Measurements from ENCODE around the gene IWS1. TPM values are rescaled to one million over a fixed set of nuclear protein-coding genes. Genes with fewer than 3 reads are reported as not detected.

The IWS1 gene
- 10 to 100 TPM in 3 of 4 donors, 1 to 10 TPM in 1; 8.5 to 47.4 (median 33.1) TPM for total RNA-seq

DNA sequence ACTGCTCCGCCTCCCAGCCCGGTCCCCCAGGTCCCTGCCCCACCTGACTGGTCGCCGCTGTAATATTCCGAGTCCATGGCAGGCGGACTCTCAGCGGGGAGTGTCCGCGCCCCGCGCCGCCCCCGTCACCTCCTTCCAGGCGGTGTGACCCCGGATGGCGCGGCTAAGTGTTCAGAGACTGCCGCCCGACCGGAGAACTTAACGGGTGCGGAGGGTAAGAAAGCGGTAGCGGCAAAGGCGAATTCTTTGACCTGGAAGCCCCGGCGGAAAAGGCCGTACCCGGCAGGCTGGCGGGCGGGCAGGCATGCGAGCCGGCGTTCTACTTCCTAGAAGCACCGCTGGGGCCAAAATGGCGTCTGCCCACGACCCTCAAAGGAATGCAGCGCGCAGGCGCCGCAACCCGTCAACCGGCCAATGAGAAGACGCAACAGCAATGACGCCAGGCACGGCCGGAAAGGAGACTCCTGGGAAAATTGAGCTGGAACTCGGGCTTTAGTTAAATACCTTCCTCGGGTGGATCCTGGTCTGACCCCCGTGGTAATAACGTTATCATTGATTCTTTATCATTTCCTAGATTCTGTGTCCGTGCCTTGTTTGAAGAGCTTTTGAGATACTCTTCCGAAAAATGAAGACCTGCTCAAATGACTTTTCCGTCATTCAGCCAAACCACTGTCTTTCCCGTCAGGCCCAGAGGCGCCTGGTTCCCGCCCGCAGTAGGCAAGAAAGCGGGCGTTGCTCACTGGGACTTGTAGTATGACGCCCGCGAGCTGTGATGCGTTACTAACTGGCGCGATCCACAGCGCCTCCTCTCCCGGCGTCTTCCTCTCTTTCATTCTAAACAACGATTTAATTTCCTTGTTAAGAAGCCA lies at the start of gene IWS1:
TSS of gene IWS1 (minus strand) at position 358 of the 869 bp plus-strand sequence. CDS start at position 77, 281 bp downstream.
- Histone ChIP-seq H3K9me3 (no peaks in the 10 kb centered on the region), H3K4me3 (peak within 1 kb of the TSS; percentile 80 to 85), H3K36me3 (no peaks in the 10 kb centered on the region), H3K27me3 (no peaks in the 10 kb centered on the region), H3K27ac (peak within 1 kb of the TSS; percentile 90 to 92), H3K4me1 (peaks cover 0 to 8% of the 10 kb centered on the region in 2 donors)
- DNase-seq, result peak; percentile 93 to 95
- intact Hi-C loops (cut with DNase I; ENCODE audit: low total_unique reads), result no loop called here
- TF ChIP-seq, protein P1, sequence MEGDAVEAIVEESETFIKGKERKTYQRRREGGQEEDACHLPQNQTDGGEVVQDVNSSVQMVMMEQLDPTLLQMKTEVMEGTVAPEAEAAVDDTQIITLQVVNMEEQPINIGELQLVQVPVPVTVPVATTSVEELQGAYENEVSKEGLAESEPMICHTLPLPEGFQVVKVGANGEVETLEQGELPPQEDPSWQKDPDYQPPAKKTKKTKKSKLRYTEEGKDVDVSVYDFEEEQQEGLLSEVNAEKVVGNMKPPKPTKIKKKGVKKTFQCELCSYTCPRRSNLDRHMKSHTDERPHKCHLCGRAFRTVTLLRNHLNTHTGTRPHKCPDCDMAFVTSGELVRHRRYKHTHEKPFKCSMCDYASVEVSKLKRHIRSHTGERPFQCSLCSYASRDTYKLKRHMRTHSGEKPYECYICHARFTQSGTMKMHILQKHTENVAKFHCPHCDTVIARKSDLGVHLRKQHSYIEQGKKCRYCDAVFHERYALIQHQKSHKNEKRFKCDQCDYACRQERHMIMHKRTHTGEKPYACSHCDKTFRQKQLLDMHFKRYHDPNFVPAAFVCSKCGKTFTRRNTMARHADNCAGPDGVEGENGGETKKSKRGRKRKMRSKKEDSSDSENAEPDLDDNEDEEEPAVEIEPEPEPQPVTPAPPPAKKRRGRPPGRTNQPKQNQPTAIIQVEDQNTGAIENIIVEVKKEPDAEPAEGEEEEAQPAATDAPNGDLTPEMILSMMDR (IDR thresholded peaks at IDR 0.05), result peak; percentile 18 to 66 (median 33)
- peak; percentile 46 to 75 for TF ChIP-seq POLR2A (IDR thresholded peaks at IDR 0.05)

GRCh38 chr2:127575941-127576432 lies 49.7 kb upstream of the IWS1 start:
- Histone ChIP-seq H3K27ac (no peak overlapping the region), H3K36me3 (no peaks in the 10 kb centered on the region), H3K4me1 (no peaks in the 10 kb centered on the region), H3K9me3 (no peaks in the 10 kb centered on the region), H3K27me3 (no peaks in the 10 kb centered on the region), H3K4me3 (no peak overlapping the region)
- TF ChIP-seq, protein P1 (IDR thresholded peaks at IDR 0.05), result no peak
- TF ChIP-seq POLR2A (IDR thresholded peaks at IDR 0.05), result no peak
- intact Hi-C loops (cut with DNase I; ENCODE audit: low total_unique reads), result no loop called here
- DNase-seq, result no peak

- intact Hi-C loops (cut with DNase I; ENCODE audit: low total_unique reads), result no loop called here
- Histone ChIP-seq H3K36me3 (no peaks in the 10 kb centered on the region), H3K9me3 (no peaks in the 10 kb centered on the region), H3K27me3 (no peaks in the 10 kb centered on the region), H3K4me1 (no peaks in the 10 kb centered on the region), H3K4me3 (no peak overlapping the region), H3K27ac (no peak overlapping the region)
- no peak for DNase-seq
- TF ChIP-seq, protein P1 (IDR thresholded peaks at IDR 0.05), result no peak
- TF ChIP-seq POLR2A (IDR thresholded peaks at IDR 0.05), result no peak
Measured at GRCh38 chr2:127575185-127575765, 49.0 kb upstream of the IWS1 start.

DNA sequence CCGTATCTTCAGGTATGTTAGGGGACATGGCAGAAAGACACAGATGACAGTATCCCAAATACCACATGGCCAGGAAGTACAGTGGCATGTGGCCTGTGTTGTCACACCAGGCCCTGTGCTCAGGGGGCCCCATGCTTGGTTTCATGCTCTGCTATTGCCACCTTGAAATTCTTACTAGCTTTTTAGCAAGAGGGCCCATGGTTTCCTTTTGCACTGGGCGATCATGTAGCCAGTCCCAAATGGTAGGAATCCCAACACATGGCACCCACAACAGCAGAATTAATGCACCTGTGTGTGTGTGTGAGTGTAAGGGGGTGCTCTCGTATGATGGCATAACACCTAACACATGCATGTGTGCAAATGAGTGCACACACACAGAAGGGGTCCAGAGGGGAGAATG lies 48.4 kb upstream of the IWS1 start:
- H3K36me3 ChIP-seq, result no peaks in the 10 kb centered on the region
- H3K27me3 ChIP-seq, result no peaks in the 10 kb centered on the region
- no peak for DNase-seq
- no peak overlapping the region for H3K4me3 ChIP-seq
- H3K9me3 ChIP-seq, result no peaks in the 10 kb centered on the region
- no peak for TF ChIP-seq POLR2A (IDR thresholded peaks at IDR 0.05)
- TF ChIP-seq, protein P1 (IDR thresholded peaks at IDR 0.05), result no peak
- peaks cover 0 to 1% of the 10 kb centered on the region in 2 donors for H3K4me1 ChIP-seq
- H3K27ac ChIP-seq, result no peak overlapping the region
- intact Hi-C loops (cut with DNase I; ENCODE audit: low total_unique reads), result no loop called here

- no peaks in the 10 kb centered on the region for H3K27me3 ChIP-seq
- no peak for DNase-seq
- no peak overlapping the region for H3K27ac ChIP-seq
- intact Hi-C loops (cut with DNase I; ENCODE audit: low total_unique reads), result no loop called here
- peaks cover 0 to 7% of the 10 kb centered on the region in 2 donors for H3K4me1 ChIP-seq
- no peaks in the 10 kb centered on the region for H3K36me3 ChIP-seq
- no peak overlapping the region for H3K4me3 ChIP-seq
- TF ChIP-seq POLR2A (IDR thresholded peaks at IDR 0.05), result no peak
- TF ChIP-seq, protein P1 (IDR thresholded peaks at IDR 0.05), result no peak
- no peaks in the 10 kb centered on the region for H3K9me3 ChIP-seq
Measured at GRCh38 chr2:127573771-127574170, 47.5 kb upstream of the IWS1 start.

Data from uterus (tissue), 4 donors.